HG03060 (cell line): ENCODE data around the gene MRPS10.
"Not testable (repeated sequence)": the region's sequence is repeated elsewhere in the genome, so short reads cannot be mapped to it uniquely, and the experiment has no call there.

Experiments
- ATAC-seq: cut with Tn5 transposase; IDR thresholded peaks from one replicate; pipeline ENCODE4 v1.9.1; 2021; ENCODE audit warnings: low read depth, moderate number of reproducible peaks; ENCODE audit not compliant: unreplicated experiment

MRPS10 gene

DNA sequence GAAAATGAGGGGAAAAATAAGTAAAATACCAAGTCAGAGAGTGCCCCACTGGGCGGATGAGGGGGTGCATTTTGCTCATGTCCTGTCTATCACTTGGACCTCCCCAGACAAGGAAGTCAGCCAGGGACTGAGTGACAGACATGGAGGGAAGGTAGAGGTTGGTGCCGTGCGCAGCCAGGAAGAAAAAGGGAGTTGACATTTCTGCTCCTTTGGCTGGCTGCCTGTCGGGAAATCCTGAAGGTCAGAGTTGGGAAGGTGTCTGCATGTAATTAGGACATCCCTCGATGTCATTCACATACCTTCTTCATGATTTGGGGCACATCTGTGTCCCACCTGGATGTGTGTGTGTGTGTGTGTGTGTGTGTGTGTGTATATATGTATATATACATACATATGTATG is 35.6 kb downstream of the MRPS10 start:
- ATAC-seq = no peak

DNA sequence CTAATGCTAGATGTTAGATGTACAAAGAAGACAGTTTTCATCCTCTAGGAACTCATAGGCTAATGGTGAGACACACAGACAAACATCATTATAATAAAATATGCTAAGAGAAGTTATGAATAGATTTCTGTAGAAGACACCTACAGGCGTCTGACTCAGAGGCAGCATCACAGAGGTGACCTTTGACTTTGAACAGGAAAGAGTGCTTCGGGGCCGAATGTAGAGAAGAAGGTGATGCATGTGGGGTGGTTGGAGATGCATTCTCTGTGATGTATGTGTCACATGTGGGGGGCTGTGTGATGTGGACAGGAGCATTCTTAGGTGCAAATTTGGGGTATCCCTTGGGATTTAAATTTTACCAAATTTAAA is 37.7 kb downstream of the MRPS10 start:
- no peak for ATAC-seq

DNA sequence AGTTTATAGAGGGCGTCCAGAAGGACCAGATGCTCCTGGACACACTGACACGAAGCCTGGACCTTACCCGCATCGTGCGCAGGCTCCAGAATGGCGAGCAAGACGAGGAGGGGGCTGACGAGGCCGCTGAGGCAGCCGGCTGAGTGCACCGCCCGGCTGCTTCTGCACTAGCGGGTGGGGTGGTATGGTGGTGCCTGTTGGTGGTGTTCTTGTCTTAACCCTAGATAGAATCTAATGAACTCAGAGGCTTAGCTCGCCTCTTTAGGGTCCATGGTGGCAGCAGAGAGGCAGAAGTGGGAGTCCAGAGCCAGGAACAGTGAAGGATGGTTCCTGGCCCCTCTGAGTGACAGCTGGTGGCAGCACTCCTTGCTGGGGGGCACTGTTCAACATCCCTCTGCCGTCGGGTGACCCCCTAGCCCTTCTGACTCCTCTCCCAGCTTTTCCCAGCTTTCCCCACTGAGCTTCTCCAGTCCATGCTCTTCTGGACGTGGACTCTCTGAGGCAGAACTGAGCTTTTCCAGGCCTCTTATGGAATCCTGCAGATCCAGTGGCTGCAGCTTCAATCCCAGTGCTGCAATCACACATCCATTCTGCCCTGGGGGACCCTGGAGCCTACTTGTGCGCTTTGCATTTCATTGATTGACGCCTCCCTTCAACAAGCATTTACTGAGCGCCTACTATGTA is 38.3 kb downstream of the MRPS10 start:
- ATAC-seq = no peak

- ATAC-seq = no peak
Measured at GRCh38 chr6:42177514-42178364, 39.9 kb downstream of the MRPS10 start.

DNA sequence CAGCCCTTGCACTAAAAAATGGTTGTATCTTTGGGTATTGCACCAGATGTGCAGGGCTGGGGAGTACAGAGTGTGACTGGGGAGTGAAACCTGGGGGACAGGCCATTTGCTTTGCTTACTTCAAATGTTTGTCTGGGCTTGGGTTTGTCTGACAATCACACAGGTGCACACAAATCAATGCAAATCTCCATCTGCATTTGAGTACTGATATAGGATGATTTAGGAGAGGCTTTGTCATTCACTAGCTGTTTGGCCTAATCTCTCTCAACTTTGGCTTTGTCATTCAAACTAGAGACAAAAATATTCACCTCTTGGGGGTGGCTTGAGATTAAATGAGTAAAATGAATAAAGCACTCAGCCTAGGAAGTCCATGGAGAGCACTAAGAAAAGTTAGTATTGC is 40.7 kb downstream of the MRPS10 start:
- no peak for ATAC-seq

DNA sequence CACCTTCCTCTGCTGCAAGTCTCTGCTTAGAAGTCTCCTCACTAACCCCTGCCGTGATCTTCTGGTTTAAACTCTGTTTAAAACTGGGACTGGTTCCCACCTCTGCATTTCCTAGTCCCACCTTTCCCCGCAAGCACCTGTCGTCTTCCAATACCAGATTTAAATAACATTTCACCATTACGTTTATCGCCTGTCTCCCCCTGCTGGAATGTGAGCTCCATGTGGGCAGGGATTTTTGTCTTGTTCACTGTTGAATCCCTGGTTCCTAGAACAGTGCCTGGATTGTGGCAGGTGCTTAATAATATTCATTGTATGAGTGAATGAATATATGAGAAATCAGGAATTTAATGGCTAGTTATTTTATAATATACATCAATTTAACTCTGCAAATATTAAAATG is 41.8 kb downstream of the MRPS10 start:
- ATAC-seq = no peak

- ATAC-seq = no peak
Measured at GRCh38 chr6:42173101-42173500, 44.6 kb downstream of the MRPS10 start, which contains the start of gene GUCA1A. Gene GUCA1A (plus strand): TSS chr6:42173364. CDS start chr6:42173614, 250 bp downstream.

GRCh38 chr6:42171813-42172581 is 45.7 kb downstream of the MRPS10 start:
- no peak for ATAC-seq

GRCh38 chr6:42169780-42170179 is 47.9 kb downstream of the MRPS10 start:
- not testable (repeated sequence) for ATAC-seq

- ATAC-seq = no peak
Measured at GRCh38 chr6:42168650-42169049, 49.0 kb downstream of the MRPS10 start.

GRCh38 chr6:42166444-42167141 is 51.1 kb downstream of the MRPS10 start:
- ATAC-seq = no peak

DNA sequence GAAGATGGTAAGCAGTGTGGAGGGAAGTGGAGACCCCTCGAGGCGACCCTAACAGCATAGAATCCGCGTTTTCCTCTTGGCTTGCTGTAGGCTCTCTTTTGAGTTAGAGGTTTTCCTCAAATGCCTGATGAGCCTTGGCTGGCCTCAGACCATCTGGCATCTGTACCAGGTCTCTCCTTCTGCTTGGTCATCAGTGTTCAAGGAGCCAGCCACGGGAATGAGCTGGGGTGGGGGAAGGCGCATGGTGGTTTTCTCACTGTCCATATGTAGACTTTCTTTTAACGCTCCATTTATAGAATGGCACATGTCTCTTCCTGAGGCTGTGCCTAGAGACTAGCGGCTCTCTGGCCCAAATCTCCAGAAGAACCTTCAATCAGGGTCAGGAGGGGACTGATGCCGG is 52.6 kb downstream of the MRPS10 start:
- no peak for ATAC-seq

DNA sequence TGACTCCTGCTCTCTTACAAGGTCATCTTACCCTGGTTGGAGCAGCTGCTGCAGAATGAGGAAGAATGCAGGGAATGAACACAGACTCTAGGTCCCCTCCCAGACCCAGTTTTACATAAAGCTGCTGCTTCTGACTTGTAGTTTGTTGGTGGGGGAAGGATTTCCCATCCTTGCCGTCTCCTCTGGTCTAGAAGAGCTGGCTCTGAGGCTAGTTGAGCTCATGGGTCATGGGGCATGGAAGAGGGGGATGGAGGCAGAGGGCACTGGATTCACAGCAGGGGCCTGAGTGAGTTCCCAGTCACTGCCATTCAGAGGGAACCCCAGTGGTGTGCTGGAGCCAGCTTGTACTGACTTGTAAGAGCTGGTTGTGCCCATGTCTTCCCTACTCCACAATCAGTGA is 53.7 kb downstream of the MRPS10 start:
- ATAC-seq = no peak

GRCh38 chr6:42162812-42163211 is 54.8 kb downstream of the MRPS10 start:
- no peak for ATAC-seq

GRCh38 chr6:42162384-42162783 is 55.3 kb downstream of the MRPS10 start:
- ATAC-seq = no peak

GRCh38 chr6:42159431-42160024 is 58.1 kb downstream of the MRPS10 start:
- ATAC-seq = no peak

DNA sequence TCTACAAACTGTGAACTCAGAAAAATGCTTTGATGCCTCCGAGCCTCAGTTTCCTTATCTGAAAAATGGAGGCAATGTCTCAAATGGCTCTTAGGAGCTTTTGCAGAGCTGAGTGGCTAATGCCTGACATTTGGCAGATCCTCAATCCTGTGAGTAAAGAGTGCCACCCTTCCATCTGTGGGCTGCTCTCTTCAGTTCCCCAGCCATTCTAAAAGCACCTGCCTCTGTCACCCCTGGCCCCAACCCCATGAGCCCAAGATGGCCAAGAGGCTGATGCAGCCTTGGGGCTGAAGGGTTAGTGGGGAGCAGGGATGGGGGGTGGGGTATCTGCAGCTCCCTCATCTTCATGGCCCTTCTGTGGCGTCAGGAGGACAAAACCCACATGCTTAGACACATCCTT is 59.0 kb downstream of the MRPS10 start:
- no peak for ATAC-seq

DNA sequence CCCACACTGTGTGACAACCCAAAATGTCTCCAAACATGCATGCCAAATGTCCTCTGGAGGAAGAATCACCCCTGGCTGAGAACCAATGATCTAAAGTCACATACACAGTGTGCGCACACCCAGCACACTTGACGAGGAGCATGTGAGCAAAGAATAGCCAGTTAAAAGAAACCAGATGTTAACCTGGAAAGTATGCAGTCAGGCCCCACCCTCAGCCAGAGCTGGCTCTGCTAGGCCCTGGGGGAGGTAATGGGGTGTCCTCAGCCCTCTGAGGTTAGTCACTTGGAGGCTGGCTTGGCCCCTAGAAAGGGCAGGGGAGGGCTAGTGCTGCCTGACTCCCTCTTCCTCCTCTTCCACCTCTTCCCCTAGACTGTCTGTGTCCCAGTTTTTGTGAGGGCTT is 59.6 kb downstream of the MRPS10 start:
- no peak for ATAC-seq
